Nephron progenitor cell (in vitro differentiated cells): ENCODE results near the gene FAM9A.
"Not testable (repeated sequence)": the region's sequence is repeated elsewhere in the genome, so short reads cannot be mapped to it uniquely, and the experiment has no call there.

Experiments used
- DNase-seq: peaks from one replicate; pipeline ENCODE4 v3.0.0; 2021
- H3K27ac Mint-ChIP-seq: 2 replicates; pipeline ENCODE4 v1.8.0; 2021; ENCODE audit warnings: mild to moderate bottlenecking, moderate library complexity, mixed read lengths
- H3K27me3 Mint-ChIP-seq: 2 replicates; pipeline ENCODE4 v1.8.0; 2021; ENCODE audit warnings: mild to moderate bottlenecking, low read depth, mixed read lengths; ENCODE audit not compliant: poor library complexity
- H3K36me3 Mint-ChIP-seq: 2 replicates; pipeline ENCODE4 v1.8.0; 2021; ENCODE audit warnings: low read depth, mixed read lengths
- H3K4me1 Mint-ChIP-seq: 2 replicates; pipeline ENCODE4 v1.8.0; 2021; ENCODE audit warnings: mixed read lengths
- H3K4me3 Mint-ChIP-seq: 2 replicates; pipeline ENCODE4 v1.8.0; 2021; ENCODE audit warnings: mild to moderate bottlenecking, moderate library complexity, mixed read lengths
- H3K9me3 Mint-ChIP-seq: 2 replicates; pipeline ENCODE4 v1.8.0; 2021; ENCODE audit warnings: mild to moderate bottlenecking, moderate library complexity, mixed read lengths
- CTCF ChIP-seq: fragments of 200-600 bp; sonication (generic); IDR thresholded peaks from 2 replicates; pipeline ENCODE4 v1.5.0; 2021; ENCODE audit warnings: antibody characterized with exemption

FAM9A gene

GRCh38 chrX:8782595-8782994, 18.6 kb downstream of the FAM9A start:
- H3K27me3 Mint-ChIP-seq, result peaks cover 3% of the 10 kb centered on the region
- no peak overlapping the region for H3K27ac Mint-ChIP-seq
- no peaks in the 10 kb centered on the region for H3K36me3 Mint-ChIP-seq
- no peak for DNase-seq
- H3K4me1 Mint-ChIP-seq, result no peaks in the 10 kb centered on the region
- no peak overlapping the region for H3K4me3 Mint-ChIP-seq
- peaks cover 16% of the 10 kb centered on the region for H3K9me3 Mint-ChIP-seq
- TF ChIP-seq CTCF, result no peak

DNA sequence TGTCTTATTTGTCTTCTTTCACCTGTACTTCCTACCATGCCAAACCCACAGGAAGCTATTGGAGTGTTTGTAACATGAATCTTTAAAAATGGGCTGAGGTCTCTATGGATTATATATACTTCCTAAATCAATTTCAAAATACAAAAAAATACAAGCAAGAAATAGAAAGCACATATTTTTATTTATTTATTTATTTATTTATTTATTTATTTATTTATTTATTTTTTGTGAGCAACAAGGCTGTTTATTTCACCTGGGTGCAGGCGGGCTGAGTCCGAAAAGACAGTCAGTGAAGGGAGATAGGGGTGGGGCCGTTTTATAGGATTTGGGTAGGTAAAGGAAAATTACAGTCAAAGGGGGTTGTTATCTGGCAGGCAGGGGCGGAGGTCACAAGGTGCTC, 19.3 kb downstream of the FAM9A start:
- H3K9me3 Mint-ChIP-seq, result peaks cover 20% of the 10 kb centered on the region
- not testable (repeated sequence) for DNase-seq, H3K4me1 Mint-ChIP-seq, H3K36me3 Mint-ChIP-seq, H3K4me3 Mint-ChIP-seq, H3K27ac Mint-ChIP-seq, H3K27me3 Mint-ChIP-seq

- H3K27me3 Mint-ChIP-seq, result peaks cover 5% of the 10 kb centered on the region
- no peaks in the 10 kb centered on the region for H3K4me1 Mint-ChIP-seq
These were observed 28.1 kb downstream of the FAM9A start for GRCh38 chrX:8773117-8773516.

DNA sequence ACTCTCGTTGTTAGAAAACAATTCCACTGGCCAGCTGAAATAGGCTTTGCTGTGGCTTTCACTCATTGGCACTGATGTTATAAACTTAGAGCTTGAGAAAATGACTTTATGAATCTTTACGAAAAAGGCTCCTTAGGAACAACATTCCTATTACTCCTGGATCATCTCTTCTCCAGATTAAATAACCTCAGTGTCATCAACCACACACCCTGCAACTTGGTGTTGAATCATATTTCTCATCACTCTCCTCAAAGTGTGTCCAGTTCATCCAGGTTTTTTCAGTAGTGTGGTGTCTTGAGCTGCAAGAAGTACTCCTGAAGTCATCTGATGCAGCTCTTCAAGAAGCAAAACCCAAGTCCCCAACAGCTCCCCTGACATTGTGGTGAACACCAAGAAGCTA, 41.2 kb downstream of the FAM9A start:
- Mint-ChIP-seq H3K4me1 (no peaks in the 10 kb centered on the region), H3K36me3 (no peaks in the 10 kb centered on the region), H3K9me3 (peaks cover 6% of the 10 kb centered on the region), H3K27me3 (peaks cover 5% of the 10 kb centered on the region), H3K4me3 (no peak overlapping the region), H3K27ac (no peak overlapping the region)
- no peak for DNase-seq
- no peak for TF ChIP-seq CTCF

More at GRCh38 chrX:8773117-8773516, 28.1 kb downstream of the FAM9A start:
- Mint-ChIP-seq H3K4me3 (no peak overlapping the region), H3K36me3 (no peaks in the 10 kb centered on the region), H3K9me3 (peaks cover 14% of the 10 kb centered on the region), H3K27ac (no peak overlapping the region)
- TF ChIP-seq CTCF, result no peak
- DNase-seq, result no peak

DNA sequence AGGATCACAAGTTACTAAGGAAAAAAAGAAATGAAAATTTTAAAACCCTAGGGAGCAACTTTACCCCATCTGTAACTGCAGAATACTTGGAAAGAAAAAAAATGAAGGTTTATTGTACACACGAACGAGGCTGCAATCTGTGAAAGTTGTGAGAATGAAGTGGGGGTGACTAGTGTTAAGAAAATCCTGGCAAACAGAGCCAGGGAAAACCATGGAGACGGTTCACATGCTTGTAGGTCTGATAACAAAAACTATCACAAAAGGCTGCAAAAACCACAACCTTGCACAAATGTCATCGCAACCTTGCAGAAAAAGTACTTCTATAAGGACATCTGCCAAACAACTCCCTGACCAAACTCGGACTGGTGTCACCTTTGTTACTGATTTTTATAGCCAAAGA, 42.5 kb downstream of the FAM9A start:
- H3K27me3 Mint-ChIP-seq, H3K36me3 Mint-ChIP-seq, H3K9me3 Mint-ChIP-seq, H3K4me1 Mint-ChIP-seq, H3K27ac Mint-ChIP-seq, DNase-seq, H3K4me3 Mint-ChIP-seq: not testable (repeated sequence)

- H3K27ac Mint-ChIP-seq, H3K4me3 Mint-ChIP-seq: not testable (repeated sequence)
These were observed 43.4 kb downstream of the FAM9A start for GRCh38 chrX:8757609-8758389.

GRCh38 chrX:8755813-8756212, 45.4 kb downstream of the FAM9A start:
- Mint-ChIP-seq H3K4me1 (no peaks in the 10 kb centered on the region), H3K9me3 (peaks cover 6% of the 10 kb centered on the region), H3K4me3 (no peak overlapping the region), H3K36me3 (no peaks in the 10 kb centered on the region), H3K27ac (no peak overlapping the region), H3K27me3 (peaks cover 8% of the 10 kb centered on the region)
- DNase-seq, result no peak
- TF ChIP-seq CTCF, result no peak

More at GRCh38 chrX:8757609-8758389, 43.4 kb downstream of the FAM9A start:
- H3K9me3 Mint-ChIP-seq, DNase-seq, H3K27me3 Mint-ChIP-seq, H3K36me3 Mint-ChIP-seq, H3K4me1 Mint-ChIP-seq: not testable (repeated sequence)
